H7 (cell line): Measurements from ENCODE around the gene FIBCD1. TPM values are rescaled to one million over a fixed set of nuclear protein-coding genes. Genes with fewer than 3 reads are reported as not detected.
A peak's percentile ranks its signal among the peaks of the same experiment; 100 is the strongest.

Experiments
- DNase-seq: peaks from one replicate; pipeline ENCODE4 v3.0.0; 2012
- H3K27me3 ChIP-seq: 2 replicates; pipeline ENCODE4 v1.6.0; 2011; ENCODE audit warnings: mild to moderate bottlenecking, low read length; ENCODE audit not compliant: control insufficient read depth, insufficient read depth
- H3K36me3 ChIP-seq: replicated peaks from 2 replicates; pipeline ENCODE4 v1.5.1; 2011; ENCODE audit warnings: low read length; ENCODE audit not compliant: control insufficient read depth, insufficient read depth
- H3K4me3 ChIP-seq: 2 replicates; pipeline ENCODE4 v1.5.1; 2011; ENCODE audit warnings: low read depth, mild to moderate bottlenecking, control low read depth, low read length, moderate library complexity; ENCODE audit not compliant: insufficient read depth
- total RNA-seq: library from RNA; depleted of rRNA; stranded (reverse); fragments of >200 nt; shearing (Covaris generic); gene quantifications from 2 replicates; pipeline ENCODE4 v1.2.3, GENCODE V29; 2014

The FIBCD1 gene
- total RNA-seq, 1 experiment from 2014 or later, result 6.2 TPM

DNA sequence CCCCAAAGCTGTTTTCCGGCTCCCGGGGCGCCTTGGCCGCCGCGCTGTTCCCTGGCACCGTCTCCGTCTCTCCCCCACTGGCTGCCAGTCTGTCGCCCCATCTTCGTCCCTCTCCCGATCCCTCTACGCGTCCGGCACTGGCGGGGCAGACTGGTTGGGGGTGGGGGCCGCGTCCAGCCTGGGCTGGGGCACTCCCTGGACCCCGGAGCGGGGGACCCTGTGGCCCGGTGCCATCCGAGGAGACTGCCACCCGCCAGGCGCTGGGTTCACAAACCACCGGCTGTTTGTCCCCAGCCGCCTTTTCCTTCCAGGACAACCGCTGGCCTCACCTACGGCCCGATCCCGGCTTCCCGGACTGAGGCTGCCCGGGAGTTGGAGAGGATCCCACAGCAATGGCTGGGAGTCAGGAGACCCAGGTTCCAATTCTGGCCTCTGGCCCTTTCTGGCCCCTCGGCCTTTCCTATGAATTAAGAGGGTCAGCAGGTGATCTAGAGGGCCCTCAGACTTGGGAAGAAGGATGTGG lies 1.0 kb upstream of the FIBCD1 start:
- H3K4me3 ChIP-seq, result peak overlapping the region; percentile 63; the same call in 1 of the 2 replicates
- peak; percentile 71 for DNase-seq
- no peaks in the 10 kb centered on the region for H3K36me3 ChIP-seq
- peaks cover 38% of the 10 kb centered on the region for H3K27me3 ChIP-seq

DNA sequence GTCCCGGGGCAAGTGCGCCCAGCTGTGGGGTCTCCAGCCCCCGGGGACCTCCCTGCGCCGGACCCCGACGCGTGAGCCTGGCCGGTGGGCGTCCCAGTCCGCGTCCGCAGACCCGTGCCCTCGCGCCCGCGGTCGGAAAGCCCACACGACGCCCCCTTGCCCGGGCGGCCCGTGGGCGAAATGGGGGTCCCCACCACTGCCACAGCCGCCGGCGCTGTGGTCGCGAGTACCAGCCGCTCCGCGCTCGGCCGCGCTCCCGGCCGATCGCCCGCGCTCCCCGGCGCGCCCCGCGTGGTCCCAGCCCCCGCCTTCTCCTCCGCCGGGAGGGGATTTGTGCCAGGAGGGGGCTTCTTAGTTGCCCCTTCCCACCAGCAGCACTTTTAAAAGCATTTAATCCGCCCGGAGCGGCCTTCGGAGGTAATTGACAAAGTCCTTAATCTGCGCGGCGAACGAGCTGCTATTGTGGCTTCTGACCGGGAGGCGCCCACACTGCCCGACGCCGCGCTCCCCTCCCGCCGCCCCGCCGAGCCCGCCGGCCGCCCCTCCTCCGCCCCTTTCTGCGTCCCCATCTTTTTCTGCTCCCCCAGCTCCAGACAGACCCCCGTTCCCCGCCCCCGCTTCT lies 469 bp upstream of the FIBCD1 start:
- H3K27me3 ChIP-seq, result peaks cover 38% of the 10 kb centered on the region
- H3K4me3 ChIP-seq, result peak overlapping the region; percentile 63
- peak; percentile 88 for DNase-seq
- no peaks in the 10 kb centered on the region for H3K36me3 ChIP-seq

DNA sequence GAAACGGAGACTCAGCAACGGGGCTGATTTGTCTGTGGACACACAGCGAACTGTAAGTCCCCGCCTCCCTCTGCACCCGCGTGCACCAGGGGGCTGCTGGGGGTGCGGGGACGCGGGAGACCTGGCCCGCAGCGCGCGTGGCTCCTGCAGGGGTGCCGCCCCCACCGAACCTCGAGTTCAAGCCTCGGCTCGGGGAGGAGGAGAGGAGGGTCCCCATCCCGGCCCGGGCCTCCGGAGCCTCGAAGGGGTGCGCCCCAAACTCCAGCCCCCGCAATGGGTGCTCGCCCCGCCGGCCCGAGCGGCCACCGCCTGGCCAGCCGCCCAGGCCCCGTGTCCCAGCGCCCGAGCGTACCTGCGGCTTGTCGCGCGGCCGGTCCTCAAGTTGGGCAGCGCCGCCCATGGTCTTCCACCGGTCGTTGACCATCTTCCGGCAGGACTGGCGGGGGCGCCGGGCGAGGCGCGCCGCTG lies 829 bp downstream of the FIBCD1 start:
- DNase-seq, result no peak
- Histone ChIP-seq H3K4me3 (peak overlapping the region; percentile 63), H3K27me3 (peaks cover 38% of the 10 kb centered on the region), H3K36me3 (no peaks in the 10 kb centered on the region)

DNA sequence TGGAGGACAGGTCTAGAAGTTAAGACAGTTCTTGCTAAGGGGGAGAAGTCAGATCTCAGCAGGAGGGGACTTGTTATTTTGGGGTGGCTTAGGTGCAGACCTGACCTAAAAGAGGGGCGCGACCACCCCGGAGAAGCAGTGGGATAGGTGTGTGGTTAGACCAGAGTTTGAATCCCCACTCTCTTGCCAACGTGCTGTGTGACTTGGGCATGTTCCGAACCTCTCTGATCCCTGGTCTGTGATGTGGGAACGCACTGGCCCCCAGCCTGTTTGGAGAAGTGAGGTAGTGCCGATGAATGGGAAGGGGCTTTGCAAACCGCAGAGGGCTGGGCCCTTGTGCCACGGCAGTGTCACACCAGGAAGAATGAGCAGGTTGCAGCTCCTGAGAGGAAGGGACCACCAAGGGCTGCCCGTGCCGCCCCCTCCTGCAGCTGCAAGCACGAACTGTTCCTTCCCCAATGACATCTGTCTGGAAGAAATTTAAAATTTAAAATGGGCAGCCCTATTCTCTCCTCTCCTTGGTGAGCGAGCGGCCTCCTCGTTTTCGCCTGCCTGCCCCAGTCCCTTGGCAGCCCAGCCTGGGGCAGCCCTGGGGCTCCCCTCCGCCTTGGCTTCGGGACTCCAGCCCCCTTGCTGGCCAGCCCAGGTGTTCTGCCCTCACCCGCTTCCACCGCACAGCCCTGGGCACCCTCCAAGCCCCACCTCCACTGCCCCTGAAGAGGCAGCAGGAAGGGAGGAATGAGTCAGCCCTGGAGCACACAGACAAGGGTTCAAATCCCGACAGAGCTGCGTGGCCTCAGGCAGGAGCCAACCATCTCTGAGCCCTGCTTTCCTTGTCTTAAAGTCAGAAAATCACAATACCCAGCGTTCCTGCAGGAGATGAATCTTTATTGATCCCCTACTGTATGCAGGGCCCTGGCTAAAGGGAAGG lies 1.6 kb downstream of the FIBCD1 start:
- DNase-seq, result no peak
- Histone ChIP-seq H3K36me3 (no peaks in the 10 kb centered on the region), H3K4me3 (peak overlapping the region; percentile 63; the same call in 1 of the 2 replicates), H3K27me3 (peaks cover 38% of the 10 kb centered on the region)

DNA sequence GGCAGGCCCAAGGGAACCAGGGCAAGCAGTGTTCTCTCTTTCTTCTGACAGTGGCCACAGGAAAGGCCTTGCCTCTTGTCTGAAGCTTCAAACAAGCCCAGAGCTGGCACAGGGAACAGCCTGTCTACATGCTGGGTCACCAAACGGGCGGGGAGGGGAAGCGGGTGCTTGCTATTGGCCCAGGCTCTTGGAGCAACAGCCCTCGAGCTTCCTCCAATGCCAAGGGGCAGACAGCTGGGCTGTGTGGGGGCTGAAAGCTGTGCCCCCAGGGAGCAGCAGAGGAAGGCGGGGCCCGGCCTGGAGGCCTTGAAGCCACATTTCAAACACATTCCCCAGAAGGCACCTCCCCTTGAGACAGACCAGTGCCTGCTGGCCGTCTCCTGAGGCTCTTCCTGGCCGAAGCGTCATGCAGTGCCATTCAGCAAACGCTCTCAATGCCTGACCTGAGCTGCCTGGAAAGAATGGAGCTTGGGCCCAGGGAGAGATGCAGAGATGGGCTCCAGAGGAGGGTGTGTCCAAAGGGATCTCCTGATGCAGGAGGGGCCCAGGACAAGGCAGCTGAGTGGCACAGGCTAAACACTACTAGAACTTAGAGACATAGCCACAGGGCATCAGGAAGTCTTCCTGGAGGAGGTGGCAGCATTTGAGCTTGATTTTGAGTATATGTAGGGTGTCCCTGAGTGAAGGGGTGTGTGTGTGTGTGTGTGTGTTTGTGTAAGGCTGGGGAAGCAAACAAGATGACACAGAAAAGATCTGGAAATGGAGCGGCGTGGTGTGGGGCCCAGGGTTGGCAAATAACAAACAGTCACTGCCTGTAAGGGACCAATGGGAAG lies 2.5 kb downstream of the FIBCD1 start:
- peaks cover 38% of the 10 kb centered on the region for H3K27me3 ChIP-seq
- H3K36me3 ChIP-seq, result no peaks in the 10 kb centered on the region
- peak; percentile 93 for DNase-seq
- H3K4me3 ChIP-seq, result no peak overlapping the region

DNA sequence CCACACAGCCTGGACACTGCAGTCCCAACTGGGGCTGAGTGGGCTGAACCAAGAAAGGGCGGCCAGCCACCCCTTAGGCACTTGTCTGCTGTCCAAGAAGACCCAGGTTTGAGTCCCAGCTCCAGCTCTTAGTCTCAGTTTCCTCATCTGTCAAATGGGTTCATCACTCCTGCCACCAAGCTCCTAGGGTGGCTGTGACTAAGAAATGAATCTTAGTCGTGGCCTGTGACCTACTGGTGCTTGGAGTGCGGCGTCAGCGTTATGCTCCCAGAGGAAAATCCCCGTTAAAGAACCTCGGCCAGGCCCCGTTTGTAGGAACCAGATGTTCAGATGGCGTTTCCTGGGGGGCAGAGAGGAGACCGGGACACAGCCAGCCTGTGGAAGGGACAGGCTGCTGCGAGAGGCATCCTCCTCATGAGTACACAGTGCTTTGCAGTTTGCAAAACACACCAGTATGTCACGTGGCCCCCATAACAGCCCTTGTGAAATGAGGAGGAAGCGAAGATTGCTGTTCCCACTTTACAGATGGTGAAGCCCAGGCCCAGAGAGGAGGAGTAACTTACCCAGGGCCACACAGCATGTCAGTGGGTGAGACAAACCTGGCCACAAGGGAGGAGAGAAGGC lies 3.3 kb downstream of the FIBCD1 start:
- Histone ChIP-seq H3K36me3 (no peaks in the 10 kb centered on the region), H3K4me3 (no peak overlapping the region), H3K27me3 (peaks cover 34% of the 10 kb centered on the region)
- DNase-seq, result no peak

DNA sequence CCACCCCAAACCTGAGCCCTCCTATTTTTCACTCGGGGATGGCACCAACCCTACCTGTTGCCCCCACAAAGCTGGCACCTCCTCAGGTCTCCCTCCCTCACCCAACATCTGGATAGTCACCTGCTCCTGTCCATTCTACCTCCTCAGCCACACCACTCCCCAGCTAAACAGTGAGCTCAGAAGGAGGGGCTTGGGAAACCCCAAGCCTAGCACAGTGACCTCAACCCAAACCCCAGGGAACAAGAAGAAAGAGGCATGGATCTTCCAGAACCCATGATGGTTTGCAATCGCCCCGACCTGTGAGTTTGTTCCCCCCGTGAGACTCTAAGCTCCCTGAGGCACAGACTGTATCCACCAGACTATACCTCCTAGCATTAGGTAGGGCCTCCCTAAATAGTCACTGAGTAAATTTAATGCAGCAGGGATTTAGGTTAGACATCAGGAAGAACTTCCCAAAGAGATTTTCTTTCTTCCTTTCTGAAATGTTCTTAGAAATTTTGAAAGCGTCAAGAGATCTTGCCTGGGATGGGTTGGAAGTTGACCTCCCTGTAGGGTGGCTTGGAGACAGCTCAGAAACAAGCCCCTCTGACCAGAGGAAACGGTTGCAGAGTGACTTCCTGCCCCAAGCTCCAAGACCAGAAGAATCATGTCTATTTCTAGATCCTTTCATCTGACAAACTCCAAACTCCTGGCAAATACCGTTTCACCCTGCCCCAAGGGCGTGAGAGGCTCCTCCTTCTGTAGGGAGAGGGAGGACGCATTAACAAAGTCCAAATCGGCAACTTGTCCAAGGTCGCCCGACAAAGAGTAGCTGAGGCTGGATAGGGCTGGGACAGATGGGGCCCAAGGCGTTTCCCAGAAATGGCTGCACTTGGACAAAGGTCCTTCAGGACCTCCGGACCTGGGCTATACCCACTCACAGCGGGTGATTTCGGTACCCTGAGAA lies 4.1 kb downstream of the FIBCD1 start:
- DNase-seq, result no peak
- Histone ChIP-seq H3K36me3 (no peaks in the 10 kb centered on the region), H3K27me3 (peaks cover 26% of the 10 kb centered on the region), H3K4me3 (no peak overlapping the region)

DNA sequence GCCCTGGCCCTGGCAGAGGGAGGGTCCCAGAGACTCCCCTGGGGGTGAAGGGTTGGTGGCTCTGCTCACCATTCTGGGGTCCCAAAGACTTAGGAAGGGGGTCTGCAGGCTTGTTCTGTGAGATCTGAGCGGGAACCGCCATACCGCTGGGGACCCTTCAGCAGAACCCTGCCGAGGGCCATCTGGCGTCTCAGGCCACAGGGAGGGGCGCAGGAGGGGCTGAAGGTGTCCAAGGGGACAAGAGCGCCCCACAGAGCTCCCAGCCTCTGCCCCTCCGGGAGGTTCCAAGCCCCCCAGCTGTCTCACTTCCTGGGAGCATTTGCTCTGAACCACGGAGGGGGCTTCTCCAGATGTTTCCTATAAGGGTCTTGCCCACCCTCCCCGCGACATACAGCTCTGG lies 4.8 kb downstream of the FIBCD1 start:
- DNase-seq, result no peak
- Histone ChIP-seq H3K27me3 (peaks cover 19% of the 10 kb centered on the region), H3K36me3 (no peaks in the 10 kb centered on the region), H3K4me3 (no peak overlapping the region)

DNA sequence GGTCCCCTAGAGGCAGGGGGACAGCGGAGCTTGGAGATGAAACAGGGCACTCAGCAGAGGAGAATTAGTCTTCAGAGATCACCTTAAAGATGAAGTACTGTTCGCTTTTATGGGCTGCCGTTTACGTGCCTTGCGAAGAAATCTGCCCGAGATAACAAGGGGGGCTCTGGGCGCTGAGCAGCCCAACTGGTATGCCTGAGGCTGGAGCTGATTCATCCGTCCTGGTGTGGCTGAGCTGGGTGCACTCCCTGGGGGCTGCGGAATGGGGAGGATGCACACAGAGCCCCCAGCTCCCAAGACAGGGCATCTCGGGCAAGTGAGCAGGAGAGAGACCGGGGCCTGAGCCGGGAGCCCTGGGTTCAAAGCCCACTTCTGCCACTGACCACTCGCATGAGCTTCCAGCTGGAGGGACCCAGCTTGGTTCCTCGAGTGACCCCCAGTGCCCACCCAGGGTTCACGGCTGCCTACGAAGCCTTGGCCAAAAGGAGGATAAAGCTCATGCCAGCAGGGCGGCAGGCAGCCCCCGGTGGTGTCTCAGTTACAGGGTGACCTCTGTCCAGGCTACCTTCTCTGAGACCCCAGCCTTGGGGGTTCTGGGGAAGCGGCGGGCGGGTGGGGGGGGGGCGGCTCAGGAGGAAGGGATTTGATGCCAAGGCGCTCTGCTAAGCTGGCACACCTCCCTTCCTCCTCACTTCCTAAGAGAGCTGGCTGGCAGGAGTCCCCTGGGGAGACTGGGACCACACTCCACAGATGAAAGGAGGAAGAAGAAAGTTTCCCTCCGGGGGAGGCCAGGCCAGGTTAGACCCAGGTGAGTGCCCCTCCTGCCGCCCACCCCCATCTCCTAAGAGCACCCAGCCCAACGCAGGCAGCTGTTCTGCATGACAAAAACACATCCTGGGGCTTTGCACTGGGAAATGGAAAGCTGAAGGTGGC lies 5.7 kb downstream of the FIBCD1 start:
- no peaks in the 10 kb centered on the region for H3K36me3 ChIP-seq
- peaks cover 12% of the 10 kb centered on the region for H3K27me3 ChIP-seq
- peak; percentile 69 for DNase-seq
- H3K4me3 ChIP-seq, result no peak overlapping the region; the same call in 1 of the 2 replicates

DNA sequence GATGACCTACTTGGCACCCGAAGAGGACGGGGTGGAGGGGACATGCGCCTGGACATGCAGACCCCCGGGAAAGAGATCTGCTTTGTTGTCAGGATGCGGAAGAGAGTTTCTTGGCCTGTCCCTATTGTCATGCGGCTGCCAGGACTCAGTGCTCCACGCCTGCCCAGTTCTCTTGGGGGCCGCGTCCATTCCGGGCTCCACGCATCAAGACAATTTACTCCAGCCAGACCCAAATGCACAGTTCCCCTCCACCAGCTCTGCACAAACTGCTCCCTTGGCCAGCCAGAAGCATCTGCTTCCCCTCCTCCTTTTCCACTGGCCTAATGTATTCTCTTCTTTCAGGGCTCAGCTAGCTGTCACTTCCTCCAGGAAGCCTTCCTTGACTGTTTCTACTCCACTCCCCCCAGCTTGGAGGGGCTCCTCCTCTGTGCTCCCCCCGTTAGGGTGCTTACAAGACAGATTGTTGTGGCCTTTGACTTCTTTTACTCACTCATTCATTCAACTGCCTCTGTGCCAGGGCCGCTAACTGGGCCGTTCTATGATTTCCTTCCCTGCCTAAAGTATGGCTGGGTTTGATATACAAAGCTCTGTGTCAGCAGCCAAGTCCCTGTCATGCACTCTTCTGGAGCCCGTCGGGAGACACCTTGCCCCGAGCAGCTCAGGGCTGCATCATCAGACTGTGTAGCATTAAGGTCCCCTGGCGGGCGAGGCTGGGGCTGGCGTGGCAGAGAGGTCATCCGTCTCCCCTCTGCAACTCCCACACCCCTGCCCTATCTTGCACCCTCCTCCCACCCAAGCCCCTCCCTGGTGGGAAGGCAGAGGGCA lies 6.6 kb downstream of the FIBCD1 start:
- no peaks in the 10 kb centered on the region for H3K36me3 ChIP-seq
- peak; percentile 87 for DNase-seq
- H3K27me3 ChIP-seq, result peaks cover 3% of the 10 kb centered on the region
- H3K4me3 ChIP-seq, result no peak overlapping the region; the same call in 1 of the 2 replicates

DNA sequence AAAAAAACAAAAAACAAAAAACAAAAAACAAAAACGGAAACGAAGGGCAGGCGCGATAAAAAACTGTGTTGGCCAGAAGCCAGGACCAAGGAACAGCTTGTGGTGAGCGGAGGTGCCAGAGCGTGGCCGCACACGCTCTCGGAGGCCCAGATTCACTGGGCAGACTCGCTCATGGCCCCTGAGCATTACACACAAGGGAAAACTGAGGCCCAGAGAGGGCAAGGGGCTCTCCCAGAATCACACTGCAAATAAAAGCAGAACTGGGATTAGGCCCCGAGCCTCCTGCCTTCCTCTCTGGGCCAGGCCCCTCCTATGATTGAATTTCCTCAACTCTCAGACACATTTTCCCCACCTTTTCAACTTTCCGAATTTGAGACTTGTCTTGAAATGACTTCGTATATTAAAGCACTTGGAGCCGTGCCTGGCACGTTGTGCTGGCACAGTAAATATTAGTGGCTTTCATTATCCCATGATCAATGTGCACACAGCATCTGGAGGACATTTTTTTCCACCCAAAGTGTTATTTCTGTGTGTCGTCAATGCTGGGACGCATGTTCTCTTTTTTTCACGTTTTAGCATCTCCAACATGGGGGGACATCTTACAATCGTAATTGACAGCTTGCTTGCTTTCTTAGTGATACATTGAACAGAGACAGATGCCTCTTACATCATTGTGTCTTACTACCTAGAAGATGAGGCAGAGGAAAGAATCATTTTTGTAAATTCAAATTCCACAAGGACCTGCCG lies 7.4 kb downstream of the FIBCD1 start:
- Histone ChIP-seq H3K27me3 (no peaks in the 10 kb centered on the region; the same call in 1 of the 2 replicates), H3K36me3 (no peaks in the 10 kb centered on the region), H3K4me3 (no peak overlapping the region)
- no peak for DNase-seq
